Measurements from ENCODE around the gene SUPT4H1.
A peak's percentile ranks its signal among the peaks of the same experiment; 100 is the strongest.

The SUPT4H1 gene

GRCh38 chr17:58338841-58339754 is 12.9 kb downstream of the SUPT4H1 start:
- peak; percentile 90 for DNase-seq

DNA sequence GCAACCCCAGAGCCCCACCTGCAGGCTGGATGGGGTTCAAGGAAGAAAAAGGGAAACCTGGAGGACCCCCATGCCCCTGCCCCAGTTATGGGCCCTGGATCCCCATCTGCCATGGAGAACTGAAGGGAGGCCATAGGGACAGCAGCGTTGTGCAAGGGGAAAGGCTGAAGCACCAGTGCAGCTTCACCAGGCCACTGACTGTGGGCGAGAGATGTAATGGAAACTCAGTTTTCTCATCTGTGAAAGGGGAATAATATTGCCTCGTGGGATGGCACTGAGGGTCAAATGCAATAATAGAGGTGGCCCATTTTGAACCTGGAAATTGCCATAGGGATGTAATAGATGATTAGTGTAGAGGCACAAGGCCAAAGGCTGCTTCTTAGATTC is 13.6 kb downstream of the SUPT4H1 start:
- DNase-seq = peak; percentile 68

DNA sequence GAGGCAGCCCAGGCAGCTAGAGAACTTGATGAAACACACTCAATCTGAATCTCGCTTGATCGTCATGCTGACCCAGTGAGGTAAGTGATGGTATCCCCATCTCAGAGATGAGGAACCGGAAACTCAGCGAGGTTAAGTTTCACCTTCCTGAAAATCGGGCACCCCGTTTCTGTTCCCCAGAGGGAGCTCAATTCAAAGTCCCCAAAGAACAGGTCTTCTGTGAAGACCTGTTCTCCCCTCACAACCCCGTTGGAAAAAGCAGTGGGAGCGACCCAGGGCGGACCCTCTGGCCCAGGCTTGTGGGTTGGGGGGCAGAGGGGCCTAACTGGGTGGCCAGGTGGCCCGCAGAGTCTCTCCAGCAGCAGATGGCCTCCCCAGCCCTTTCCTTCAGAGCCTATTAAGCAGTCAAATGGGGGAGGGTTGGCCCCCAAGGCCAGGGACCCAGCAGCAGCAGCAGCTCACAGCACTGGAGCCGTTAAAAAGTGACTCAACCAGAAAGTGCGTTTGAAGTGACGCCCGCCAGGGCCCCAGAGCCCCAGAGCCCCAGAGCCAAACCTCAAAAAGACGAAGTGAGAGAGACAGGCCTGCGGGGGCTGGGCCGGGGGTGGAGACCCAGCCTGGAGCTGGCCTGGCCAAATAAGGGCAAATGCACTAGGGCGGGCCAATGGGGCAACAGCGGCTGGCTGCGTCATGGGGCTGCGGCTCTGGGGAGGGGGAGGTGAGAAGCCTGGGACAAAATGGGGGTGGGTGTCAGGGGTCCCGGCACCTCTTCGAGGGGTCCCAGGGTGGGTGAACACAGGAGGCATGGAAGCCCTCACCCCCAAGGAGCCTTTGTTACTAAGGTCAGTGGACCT is 14.2 kb downstream of the SUPT4H1 start:
- peak; percentile 96 for DNase-seq

DNA sequence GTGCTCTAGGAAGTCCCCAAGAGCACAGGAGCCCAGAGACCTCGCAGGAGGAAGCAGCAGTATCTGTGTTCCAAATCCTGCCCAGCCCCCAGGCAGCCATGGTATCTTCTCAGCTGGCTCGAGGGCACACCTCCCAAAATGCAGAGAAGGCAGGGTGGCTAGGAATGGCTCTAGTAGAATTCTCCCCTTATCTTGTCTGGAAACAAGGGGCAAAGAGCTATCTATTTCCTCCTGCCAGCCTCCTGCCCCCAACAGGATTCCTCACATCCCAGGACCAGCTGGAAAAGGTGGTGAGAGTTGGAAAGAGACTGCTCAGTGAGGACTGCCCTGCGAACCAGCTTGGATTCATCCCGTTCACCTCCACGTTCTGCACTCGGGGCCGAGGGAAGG is 14.8 kb downstream of the SUPT4H1 start:
- peak; percentile 69 for DNase-seq

DNA sequence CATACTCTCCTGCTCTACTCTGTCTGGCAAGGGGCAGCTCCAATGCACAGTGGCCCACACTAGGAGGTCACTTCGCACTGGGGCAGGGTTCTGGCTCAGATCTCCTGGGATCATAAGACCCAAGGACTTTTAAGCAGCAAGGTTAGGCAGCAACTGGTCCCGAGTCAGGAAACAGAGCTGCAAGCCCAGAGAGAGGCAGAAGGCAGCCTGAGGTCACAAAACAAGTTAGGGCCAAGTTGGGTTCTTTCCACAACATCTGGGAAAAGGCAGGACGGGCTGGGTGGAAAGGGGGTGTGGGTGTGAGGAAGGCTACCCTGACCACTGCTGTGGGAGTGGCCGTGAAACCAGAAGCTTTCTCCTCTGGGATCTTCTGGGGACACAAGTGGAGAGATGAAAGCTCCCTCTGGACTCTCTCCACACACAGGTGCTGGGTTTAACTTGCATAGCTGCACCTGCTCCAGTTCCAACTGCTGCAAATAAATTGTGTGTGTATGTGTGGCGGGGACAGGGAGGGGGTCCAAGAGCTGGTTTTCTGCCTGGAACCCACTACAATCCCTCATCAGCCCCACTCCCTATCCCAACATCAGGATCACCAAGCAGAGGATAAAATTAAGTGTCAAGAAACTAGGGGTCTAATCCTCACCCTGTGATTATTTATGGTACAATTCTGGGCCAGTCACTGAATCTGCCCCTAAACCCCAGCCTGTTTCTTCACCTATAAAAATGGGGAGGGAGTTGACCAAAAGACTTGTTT is 15.4 kb downstream of the SUPT4H1 start:
- DNase-seq = peak; percentile 37

GRCh38 chr17:58335779-58336455 is 16.1 kb downstream of the SUPT4H1 start:
- peak; percentile 82 for DNase-seq

DNA sequence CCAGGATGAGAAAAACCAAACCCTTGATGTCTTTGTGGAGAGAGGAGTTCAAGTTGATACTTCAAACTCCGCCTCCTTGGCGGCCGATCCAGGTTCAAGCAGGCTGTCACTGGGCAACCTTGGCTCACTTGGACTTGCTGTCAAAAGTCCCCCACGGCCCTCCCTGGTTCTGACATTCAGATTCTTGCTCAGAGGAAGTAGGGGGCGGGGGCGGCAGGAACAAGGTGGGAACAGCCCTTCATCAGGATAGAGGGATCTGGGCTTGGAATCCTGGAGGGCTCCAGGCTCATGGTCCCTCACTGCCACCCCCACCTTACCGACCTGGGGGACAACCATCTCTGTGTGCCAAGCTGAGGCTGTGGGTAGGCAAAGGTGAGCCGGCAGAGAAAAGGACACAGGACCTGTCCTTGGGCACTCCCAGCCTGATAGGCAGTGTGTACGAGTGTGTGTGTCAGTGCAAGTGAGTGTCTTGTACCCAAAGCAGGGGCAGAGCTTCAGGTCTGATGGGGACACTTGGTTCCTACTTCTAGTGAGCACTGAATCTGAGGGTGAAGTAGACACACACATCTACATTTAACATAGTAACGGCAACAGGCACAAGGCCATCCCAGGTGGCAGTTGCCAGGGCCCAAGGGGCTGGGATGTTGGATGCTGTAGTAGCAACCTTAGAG is 16.8 kb downstream of the SUPT4H1 start:
- DNase-seq = peak; percentile 72

- peak; percentile 41 for DNase-seq
Measured at GRCh38 chr17:58334661-58335060, 17.3 kb downstream of the SUPT4H1 start.

DNA sequence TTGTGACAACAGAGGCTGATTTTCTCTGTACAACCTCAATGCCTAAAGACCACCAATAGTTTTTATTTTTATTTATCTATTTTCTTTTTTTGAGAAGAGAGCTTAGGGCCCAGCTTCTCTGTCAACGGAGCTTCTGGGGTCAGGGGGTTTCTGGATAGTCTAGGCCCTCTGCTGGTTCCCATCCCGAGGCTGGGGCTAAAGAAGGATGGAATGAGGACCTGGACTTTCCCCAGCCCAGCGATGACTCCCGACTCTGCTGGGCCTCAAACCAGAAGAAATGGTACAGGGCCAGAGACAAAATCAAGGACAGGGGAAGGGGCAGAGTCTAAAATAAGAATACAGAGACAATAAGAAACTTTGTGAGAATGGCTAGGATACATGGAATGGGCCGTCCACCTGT is 17.7 kb downstream of the SUPT4H1 start:
- no peak for DNase-seq

DNA sequence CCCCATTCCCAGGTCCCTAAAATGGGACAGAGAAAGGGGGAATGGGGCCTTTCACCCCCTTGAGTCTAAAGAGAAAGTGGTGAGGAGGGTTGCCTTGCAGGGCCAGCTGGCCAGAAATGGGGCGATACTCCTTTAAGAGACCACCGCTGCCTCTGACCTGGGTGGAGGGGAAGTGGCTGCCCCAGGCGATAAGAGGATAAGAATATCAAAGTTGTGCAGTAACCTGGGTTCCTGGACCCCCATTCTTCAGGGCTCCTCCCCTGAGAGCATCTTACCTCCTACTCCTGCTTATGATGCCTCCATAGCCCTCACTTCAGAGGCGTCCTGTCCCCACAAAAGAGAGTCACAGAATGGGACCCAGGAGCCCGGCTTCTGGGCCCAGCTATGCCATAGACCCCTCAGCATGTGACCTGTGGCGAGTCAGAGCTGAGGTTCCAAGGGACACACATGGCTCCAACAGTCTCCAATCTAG is 18.2 kb downstream of the SUPT4H1 start:
- peak; percentile 51 for DNase-seq

DNA sequence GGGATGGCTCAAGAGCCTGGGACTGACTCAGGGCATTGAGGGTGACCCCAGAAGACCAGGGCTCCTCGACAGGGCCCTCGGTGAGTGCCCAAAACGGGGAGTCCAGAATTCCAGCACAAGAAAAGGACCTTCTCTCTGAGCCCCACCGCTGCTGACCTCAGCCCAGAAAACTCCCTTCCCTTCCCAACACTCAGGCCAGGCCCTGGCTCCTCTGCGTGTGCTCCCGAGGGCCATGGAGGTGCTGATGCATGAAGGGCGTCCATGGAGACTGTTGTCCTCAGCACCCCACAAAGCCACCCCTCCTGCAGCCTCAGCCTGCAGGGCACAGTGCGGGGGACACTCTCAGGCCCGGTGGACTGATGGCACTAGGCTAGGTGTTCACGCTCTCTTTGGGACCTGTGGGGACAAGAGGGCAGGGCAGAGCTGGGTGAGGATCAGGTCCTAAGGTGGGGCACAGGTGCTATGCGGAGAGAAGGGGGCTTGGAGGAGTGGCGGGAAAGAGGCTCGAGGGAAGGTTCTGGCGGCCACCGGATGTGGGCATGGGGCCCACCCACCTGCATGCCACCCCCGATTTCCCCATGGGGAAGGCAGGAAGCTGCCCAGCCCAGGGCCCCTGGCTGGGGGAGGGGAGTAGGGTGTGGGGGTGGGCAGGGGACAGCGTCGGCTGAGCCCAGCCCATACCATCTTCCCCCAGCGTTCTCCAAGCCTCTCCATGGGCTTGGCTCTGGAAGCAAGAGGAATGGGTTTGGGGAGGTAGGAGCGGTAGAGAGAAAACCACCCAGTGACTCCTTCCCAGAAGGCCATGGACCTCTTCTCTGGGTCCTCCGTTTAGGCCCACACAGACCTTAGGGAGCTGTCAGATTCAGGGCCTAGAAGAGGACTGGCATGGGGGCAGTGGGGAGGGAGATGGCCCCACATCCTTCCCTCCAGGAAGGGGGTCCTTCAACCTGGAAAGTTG is 18.9 kb downstream of the SUPT4H1 start:
- DNase-seq = peak; percentile 86

DNA sequence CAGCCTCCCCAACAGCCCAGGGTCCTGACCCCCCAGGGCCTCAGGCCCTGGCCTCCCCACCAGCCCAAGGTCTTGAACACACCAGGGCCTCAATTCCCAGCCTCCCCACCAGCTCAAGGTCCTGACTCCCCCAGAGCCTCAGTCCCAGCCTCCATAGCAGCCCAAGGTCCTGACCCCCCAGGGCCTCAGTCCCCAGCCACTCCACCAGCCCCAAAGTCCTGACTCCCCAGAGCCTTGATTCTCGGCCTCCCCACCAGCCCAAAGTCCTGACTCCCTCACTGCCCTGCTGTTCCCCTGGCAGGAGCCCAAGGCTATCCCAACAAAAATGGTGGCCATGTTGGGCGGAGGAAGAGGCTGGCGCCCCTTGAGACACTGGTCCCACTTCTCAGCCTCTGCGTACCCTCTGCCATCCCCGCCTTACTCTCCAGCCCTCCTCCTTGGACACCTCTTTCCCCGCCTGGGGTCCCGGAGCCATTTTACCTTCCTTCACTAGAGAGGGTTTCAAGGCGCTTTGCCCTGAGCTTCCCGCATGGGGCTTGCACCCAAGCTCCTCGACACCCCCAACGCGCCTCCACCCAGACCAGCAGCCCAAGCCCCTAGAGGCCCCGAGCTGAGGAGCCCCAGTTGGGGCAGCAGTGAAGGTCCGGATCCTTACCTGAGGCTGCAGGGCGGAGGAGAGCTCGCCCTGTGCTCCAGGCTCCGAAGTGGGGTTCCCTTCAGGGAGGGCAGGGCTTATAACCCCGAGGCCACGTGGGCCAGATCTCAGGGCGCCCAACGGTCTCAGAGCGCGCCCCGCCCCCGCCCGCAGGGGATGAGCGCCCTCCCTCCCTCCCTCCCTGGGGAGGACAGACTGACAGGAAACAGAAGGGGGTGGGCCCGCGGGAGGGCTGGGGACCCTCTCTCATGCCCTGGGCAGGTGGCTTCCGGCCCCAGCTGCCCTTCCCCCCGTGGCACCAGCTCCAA is 19.9 kb downstream of the SUPT4H1 start:
- peak; percentile 95 for DNase-seq

DNA sequence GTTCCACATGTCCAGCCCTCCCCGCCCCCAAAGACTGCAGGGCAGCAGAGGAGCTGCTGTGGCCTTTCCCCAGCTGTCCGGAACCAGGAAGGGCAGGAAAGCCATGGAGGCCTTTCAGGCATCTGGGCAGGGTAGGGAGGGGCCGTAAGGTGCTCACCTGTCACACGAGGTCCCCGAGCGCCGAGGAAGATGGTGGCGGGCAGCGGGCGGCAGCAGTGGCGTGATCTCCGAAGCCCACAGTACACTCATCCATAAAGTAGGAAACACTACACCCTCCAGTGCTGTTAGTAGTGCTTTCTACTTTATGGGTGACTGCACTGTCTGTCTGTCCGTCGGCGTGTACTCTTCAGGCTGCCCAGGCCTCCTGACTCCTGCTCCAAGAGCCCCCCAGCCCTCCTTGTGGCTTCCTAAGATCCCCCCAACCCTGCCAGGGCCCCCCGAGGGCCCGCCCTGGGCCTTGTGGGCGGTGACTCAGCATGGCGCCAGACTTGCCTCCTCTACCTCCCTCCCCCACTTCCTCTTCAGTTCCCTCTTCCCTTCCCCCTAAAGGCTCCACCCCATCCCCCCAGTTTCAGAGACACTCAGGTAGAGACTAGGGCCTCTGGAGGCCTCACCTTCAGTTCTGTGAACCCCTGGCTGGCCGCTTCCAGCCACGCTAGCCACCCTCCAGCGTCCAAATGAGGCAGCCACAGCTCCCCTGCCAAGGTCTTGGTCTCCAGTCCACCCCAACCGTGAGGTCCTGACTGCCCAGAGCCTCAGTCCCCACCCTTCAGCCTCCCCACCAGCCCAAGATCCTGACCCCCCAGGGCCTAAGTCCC is 20.8 kb downstream of the SUPT4H1 start:
- DNase-seq = peak; percentile 83

GRCh38 chr17:58330538-58330996 is 21.4 kb downstream of the SUPT4H1 start:
- peak; percentile 64 for DNase-seq

DNA sequence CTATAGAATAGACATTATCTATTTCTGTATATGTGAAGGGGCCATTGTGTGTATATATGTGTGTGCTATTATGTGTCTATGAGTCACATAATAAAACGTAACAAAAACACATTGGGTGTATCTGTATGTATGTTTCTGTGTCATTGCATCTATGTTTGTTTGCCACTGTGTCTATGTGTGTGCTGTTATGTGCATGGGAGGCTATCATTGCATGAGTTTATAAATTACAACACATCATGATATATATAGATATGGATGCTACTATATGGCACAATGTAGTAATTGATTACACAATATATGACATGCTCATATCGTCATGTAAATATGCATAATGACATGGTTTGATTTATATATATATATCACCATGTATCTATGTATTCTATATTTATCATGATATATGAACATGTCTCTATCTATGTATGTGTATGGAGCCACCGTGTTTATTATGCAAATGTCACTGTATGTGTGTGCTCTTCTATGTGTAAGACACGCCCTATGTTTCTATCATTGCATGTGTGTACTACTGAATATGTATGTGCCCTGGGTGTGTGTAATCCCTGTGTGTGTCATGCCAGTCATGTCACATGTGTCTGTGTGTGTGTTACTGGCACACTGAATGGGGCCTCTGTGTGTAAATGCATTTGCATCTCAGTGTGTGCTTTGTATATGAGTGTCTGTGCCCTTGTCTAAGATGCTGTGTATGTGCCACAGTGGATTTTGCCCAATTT is 22.0 kb downstream of the SUPT4H1 start:
- peak; percentile 75 for DNase-seq

DNA sequence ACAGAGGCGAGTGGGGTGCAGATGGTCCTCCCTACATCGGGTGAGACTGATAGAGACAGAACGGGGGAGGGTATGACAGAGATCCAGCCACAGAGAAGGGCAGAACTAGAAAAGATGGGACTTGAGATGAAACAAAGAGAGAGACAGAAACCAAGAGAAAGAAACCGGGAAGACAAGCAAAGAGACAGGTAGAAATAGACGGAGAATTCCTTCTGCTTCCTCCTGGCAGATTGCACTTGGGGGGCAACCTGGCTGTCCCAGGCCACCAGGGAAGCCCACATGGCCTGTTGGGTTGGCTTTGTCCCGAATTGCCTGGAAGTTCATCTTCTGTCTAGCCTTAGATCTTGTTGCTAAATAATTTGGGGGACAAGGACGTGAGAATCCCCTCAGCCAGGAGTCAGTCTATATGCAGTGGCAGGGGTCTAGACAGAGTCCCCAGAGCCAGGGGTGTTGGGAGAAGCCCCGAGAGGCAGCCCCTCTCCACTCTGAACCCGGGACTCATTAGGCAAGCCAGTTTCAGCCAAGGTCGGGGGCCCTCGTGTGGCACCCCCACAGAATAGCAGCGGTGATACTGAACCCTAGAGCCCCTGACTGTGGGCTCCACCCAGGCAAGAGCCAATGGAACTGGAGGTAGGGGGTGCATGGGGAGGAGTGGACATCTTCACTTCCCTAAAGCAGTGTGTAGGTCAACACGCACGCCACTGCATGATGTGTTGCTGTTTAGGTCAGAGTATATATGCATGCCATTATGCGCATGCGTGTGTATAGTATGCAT is 22.8 kb downstream of the SUPT4H1 start:
- peak; percentile 93 for DNase-seq
